Panc1 (cell line): ENCODE measurements around the gene DUSP12. TPM values are rescaled to one million over a fixed set of nuclear protein-coding genes. Genes with fewer than 3 reads are reported as not detected.

Source experiments
- ATAC-seq: fragments of 200-7000 bp; cut with Tn5 transposase; 2 replicates; pipeline ENCODE4 v1.9.1; 2020; ENCODE audit warnings: mild to moderate bottlenecking, moderate library complexity
- Bru-seq: library from RNA; stranded (reverse); fragments of 400-500 nt; gene quantifications from one replicate; lab custom pipeline; 2021; lab: Mats Ljungman, UMichigan
- BruChase-seq, 2 experiments: library from RNA; stranded (reverse); fragments of 400-500 nt; gene quantifications; one replicate each; lab custom pipeline; 2021; lab: Mats Ljungman, UMichigan
- BruUV-seq: library from RNA; stranded (reverse); fragments of 400-500 nt; replicated peaks from 2 replicates; lab custom pipeline; 2021; lab: Mats Ljungman, UMichigan
- CTCF ChIA-PET: fragments of 300-600 bp; sonication (Branson Sonifier 250); formaldehyde crosslinking; loops from one replicate; lab custom pipeline; 2022; ENCODE audit warnings: antibody characterized with exemption; lab: Charles Lee
- POLR2A ChIA-PET: fragments of 300-600 bp; sonication (Branson Sonifier 250); formaldehyde crosslinking; loops from one replicate; lab custom pipeline; 2022; ENCODE audit warnings: antibody characterized with exemption; lab: Charles Lee
- DNase-seq: peaks from one replicate; pipeline ENCODE4 v3.0.0-alpha.2; 2010; ENCODE audit warnings: low read depth, low spot score
- H3K27ac ChIP-seq: 2 replicates; pipeline ENCODE4 v1.5.1; 2011; ENCODE audit warnings: mild to moderate bottlenecking, low read length, inconsistent platforms
- H3K27me3 ChIP-seq: fragments of 200-500 bp; sonication (Bioruptor generic); 2 replicates; pipeline ENCODE4 v1.6.0; 2014; ENCODE audit warnings: low read length, inconsistent platforms; ENCODE audit not compliant: control insufficient read depth, insufficient read depth
- H3K36me3 ChIP-seq: fragments of 200-500 bp; sonication (Bioruptor generic); 2 replicates; pipeline ENCODE4 v1.5.1; 2014; ENCODE audit warnings: inconsistent platforms, mild to moderate bottlenecking, low read length, moderate library complexity; ENCODE audit not compliant: control insufficient read depth, insufficient read depth
- H3K4me1 ChIP-seq: 2 replicates; pipeline ENCODE4 v1.5.1; 2011; ENCODE audit warnings: inconsistent platforms, mild to moderate bottlenecking, low read length, moderate library complexity; ENCODE audit not compliant: control insufficient read depth, insufficient read depth
- H3K4me3 ChIP-seq, 2 experiments: 2 replicates each; pipeline ENCODE4 v1.5.1; 2011 to 2012; ENCODE audit warnings: low read depth in 2 of 2, low read length in 2 of 2, mild to moderate bottlenecking in 2 of 2, inconsistent platforms in 1 of 2, moderate library complexity in 1 of 2
- H3K9me3 ChIP-seq: fragments of 200-500 bp; sonication (Bioruptor generic); 2 replicates; pipeline ENCODE4 v1.5.1; 2014; ENCODE audit warnings: low read depth, mild to moderate bottlenecking, inconsistent platforms, low read length, moderate library complexity; ENCODE audit not compliant: control insufficient read depth, insufficient read depth
- CTCF ChIP-seq: fragments of 450-650 bp; IDR thresholded peaks from 2 replicates; pipeline ENCODE4 v1.5.1; 2017; ENCODE audit warnings: mild to moderate bottlenecking
- POLR2AphosphoS5 ChIP-seq: IDR thresholded peaks from 2 replicates; pipeline ENCODE4 v1.6.1; 2012; ENCODE audit warnings: mild to moderate bottlenecking, low read depth, low read length, moderate library complexity
- REST ChIP-seq, 2 experiments: IDR thresholded peaks; 2 replicates each; pipeline ENCODE4 v1.6.1; 2011 to 2012; ENCODE audit warnings: low read depth in 2 of 2, control low read depth in 1 of 2, low read length in 1 of 2, mild to moderate bottlenecking in 1 of 2, moderate library complexity in 1 of 2; ENCODE audit not compliant: insufficient read depth in 1 of 2
- SIN3A ChIP-seq: IDR thresholded peaks from 2 replicates; pipeline ENCODE4 v1.6.1; 2012; ENCODE audit warnings: low read depth, mild to moderate bottlenecking, low read length, moderate library complexity, borderline replicate concordance; ENCODE audit not compliant: insufficient read depth
- TCF7L2 ChIP-seq: IDR thresholded peaks from 2 replicates; pipeline ENCODE4 v1.6.1; 2011; ENCODE audit warnings: mild to moderate bottlenecking, low read depth, low read length, inconsistent platforms
- in situ Hi-C: cut with HindIII; loops from 2 replicates; pipeline ENCODE4 v1.10.0; 2016; ENCODE audit warnings: low sequenced_read_pairs, low pct_unique_long_range_greater_than_20kb
- intact Hi-C: fragments of 100-400 bp; cut with micrococcal nuclease; formaldehyde crosslinking; loops from one replicate; pipeline ENCODE4 v1.10.0; 2022; ENCODE audit not compliant: unreplicated experiment
- long read RNA-seq: library from polyadenylated mRNA; unstranded; transcript quantifications from one replicate; pipeline ENCODE4 v2.0.0, GENCODE V29; 2021; ENCODE audit not compliant: unreplicated experiment
- polyA plus RNA-seq: library from polyadenylated mRNA; unstranded; fragments of >200 nt; gene quantifications from one replicate; pipeline ENCODE4 v1.2.1, GENCODE V29; 2012; ENCODE audit warnings: missing spikeins; ENCODE audit not compliant: insufficient read length
- total RNA-seq: library from RNA; stranded (reverse); gene quantifications from one replicate; pipeline ENCODE4 v1.2.1, GENCODE V29; 2021; ENCODE audit not compliant: unreplicated experiment

The DUSP12 gene
- total RNA-seq (22.0 TPM), Bru-seq, nascent RNA (percentile 89 among the genes with signal in this experiment), BruChase-seq, experiment 1, labeled RNA remaining after a 2-hour chase (percentile 82 among the genes with signal in this experiment), BruChase-seq, experiment 2, labeled RNA remaining after a 6-hour chase (percentile 85 among the genes with signal in this experiment)
- 17.3 TPM for polyA plus RNA-seq
- long read RNA-seq, transcript DUSP12-201 (6 exons, 1,270 nt) = major isoform, 19 of 34 reads
- long read RNA-seq, partial matches to known transcripts = 0 of 34 reads
- long read RNA-seq, other reads (novel, unspliced or antisense) = 15 of 34 reads

GRCh38 chr1:161749509-161750407, at the start of gene DUSP12:
Gene DUSP12, plus strand, starts transcription at chr1:161749786. Its CDS starts 16 bp downstream, at chr1:161749802.
- CTCF ChIA-PET = interaction anchor here (0.5 to 0.9 kb wide), 2 partner anchors 11 to 23 kb away, joined by 4 to 8 read pairs; no protein-coding TSS in a partner anchor
- Histone ChIP-seq H3K27me3 (no peaks in the 10 kb centered on the region), H3K36me3 (peaks cover 20% of the 10 kb centered on the region; the same call in 1 of the 2 replicates), H3K9me3 (no peaks in the 10 kb centered on the region), H3K27ac (peak within 1 kb of the TSS; percentile 86), H3K4me3 (peak within 1 kb of the TSS; percentile 74 to 90), H3K4me1 (peaks cover 8% of the 10 kb centered on the region)
- intact Hi-C loops = loop anchor here (10.0 kb wide), 2 partner anchors 215 to 265 kb away; no protein-coding TSS in a partner anchor
- POLR2A ChIA-PET = interaction anchor here (0.6 kb wide), 1 partner anchor 217 kb away, joined by 4 read pairs; no protein-coding TSS in a partner anchor
- no peak for TF ChIP-seq REST (IDR thresholded peaks at IDR 0.05; ENCODE audit: insufficient read depth in 1 of 2, low read depth in 2 of 2, low read length in 1 of 2)
- peak; percentile 51 for TF ChIP-seq TCF7L2
- TF ChIP-seq SIN3A = peak; percentile 30; the same call in 1 of the 2 replicates
- peak; percentile 86 for TF ChIP-seq POLR2AphosphoS5
- peak; percentile 54 for TF ChIP-seq CTCF
- in situ Hi-C loops = loop anchor here (25.0 kb wide), 1 partner anchor 212 kb away; the partner anchor contains the start of gene FCGR3A
- DNase-seq = no peak
- ATAC-seq = peak; percentile 98
- no TSS peak for BruUV-seq

GRCh38 chr1:161702250-161702649, 47.3 kb upstream of the DUSP12 start:
- BruUV-seq = no TSS peak
- H3K27me3 ChIP-seq = peaks cover 7% of the 10 kb centered on the region; the same call in 1 of the 2 replicates
- DNase-seq (no peak), ATAC-seq (no peak)
- in situ Hi-C loops = no loop called here
- no peak for TF ChIP-seq REST (IDR thresholded peaks at IDR 0.05; ENCODE audit: insufficient read depth in 1 of 2, low read depth in 2 of 2, low read length in 1 of 2)
- TF ChIP-seq TCF7L2 = no peak
- no peak for TF ChIP-seq POLR2AphosphoS5
- TF ChIP-seq SIN3A = no peak
- TF ChIP-seq CTCF = no peak
- no peaks in the 10 kb centered on the region for H3K4me1 ChIP-seq
- no peaks in the 10 kb centered on the region for H3K9me3 ChIP-seq
- ChIA-PET CTCF (no interaction called here), POLR2A (no interaction called here)
- no peaks in the 10 kb centered on the region for H3K36me3 ChIP-seq
- intact Hi-C loops = no loop called here
- H3K27ac ChIP-seq = no peak overlapping the region
- no peak overlapping the region for H3K4me3 ChIP-seq
